Measurements from ENCODE around the gene RPA1. TPM values are rescaled to one million over a fixed set of nuclear protein-coding genes. Genes with fewer than 3 reads are reported as not detected.

RPA1 gene
- total and polyA plus RNA-seq, 8 donors = 10.3 to 57.5 (median 23.8) TPM

DNA sequence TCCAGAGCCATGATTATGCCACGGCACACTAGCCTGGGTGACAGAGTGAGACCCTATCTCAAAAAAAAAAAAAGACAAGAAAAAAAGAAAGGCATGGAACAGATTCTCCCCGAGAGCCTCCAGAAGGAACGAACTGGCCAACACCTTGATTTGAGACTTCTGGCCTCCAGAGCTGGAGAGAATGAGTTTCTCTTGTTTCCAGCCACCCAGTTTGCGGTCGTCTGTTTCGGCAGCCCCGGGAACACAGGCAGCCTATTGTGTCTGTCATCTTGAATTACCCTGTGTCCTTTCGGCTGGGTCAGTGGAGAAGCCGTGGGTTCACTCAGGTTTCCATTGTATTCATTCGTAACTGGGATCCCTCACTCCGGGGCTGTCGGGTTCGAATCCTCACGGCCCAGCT, 83.9 kb downstream of the RPA1 start:
- peaks cover 0 to 90% (median 29%) of the 10 kb centered on the region in 3 donors for H3K27me3 ChIP-seq
- H3K4me3 ChIP-seq = no peak overlapping the region
- H3K36me3 ChIP-seq = no peaks in the 10 kb centered on the region
- intact Hi-C loops (cut with DNase I; ENCODE audit: low total_unique reads) = no loop called here
- no peak overlapping the region for H3K27ac ChIP-seq
- 83 to 89% (median 88%) methylated on average over 14 of the region's 14 CpGs for WGBS, 5 donors
- no peak for DNase-seq
- H3K4me1 ChIP-seq = peaks cover under 1 to 4% (median 2%) of the 10 kb centered on the region in 4 donors
- no peaks in the 10 kb centered on the region for H3K9me3 ChIP-seq
- no peak for TF ChIP-seq POLR2AphosphoS5 (IDR thresholded peaks at IDR 0.05)
- TF ChIP-seq, protein P1, sequence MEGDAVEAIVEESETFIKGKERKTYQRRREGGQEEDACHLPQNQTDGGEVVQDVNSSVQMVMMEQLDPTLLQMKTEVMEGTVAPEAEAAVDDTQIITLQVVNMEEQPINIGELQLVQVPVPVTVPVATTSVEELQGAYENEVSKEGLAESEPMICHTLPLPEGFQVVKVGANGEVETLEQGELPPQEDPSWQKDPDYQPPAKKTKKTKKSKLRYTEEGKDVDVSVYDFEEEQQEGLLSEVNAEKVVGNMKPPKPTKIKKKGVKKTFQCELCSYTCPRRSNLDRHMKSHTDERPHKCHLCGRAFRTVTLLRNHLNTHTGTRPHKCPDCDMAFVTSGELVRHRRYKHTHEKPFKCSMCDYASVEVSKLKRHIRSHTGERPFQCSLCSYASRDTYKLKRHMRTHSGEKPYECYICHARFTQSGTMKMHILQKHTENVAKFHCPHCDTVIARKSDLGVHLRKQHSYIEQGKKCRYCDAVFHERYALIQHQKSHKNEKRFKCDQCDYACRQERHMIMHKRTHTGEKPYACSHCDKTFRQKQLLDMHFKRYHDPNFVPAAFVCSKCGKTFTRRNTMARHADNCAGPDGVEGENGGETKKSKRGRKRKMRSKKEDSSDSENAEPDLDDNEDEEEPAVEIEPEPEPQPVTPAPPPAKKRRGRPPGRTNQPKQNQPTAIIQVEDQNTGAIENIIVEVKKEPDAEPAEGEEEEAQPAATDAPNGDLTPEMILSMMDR (IDR thresholded peaks at IDR 0.05) = no peak
- TF ChIP-seq POLR2A (IDR thresholded peaks at IDR 0.05) = no peak
- TF ChIP-seq EP300 (IDR thresholded peaks at IDR 0.05) = no peak

DNA sequence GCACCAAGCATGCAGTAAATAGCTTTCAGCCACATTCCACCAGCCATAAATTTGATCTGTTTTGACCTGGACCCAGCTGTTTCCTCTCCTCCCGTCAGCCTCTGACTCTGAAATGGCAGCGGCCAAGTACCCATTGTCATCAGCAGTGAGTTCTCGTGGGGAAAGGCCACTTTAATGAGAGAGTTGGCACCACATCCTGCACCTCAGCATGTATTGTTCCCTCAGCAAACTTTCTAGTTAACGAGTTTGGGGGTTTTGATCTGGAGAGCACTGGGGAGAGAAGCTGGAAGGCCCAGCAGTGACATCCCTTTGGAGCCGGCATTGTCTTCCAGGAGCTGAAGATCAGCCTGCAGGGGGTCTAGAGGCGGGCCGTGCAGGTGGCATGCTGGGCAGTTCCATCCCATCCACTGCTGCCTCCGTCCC, 84.9 kb downstream of the RPA1 start:
- Histone ChIP-seq H3K36me3 (no peaks in the 10 kb centered on the region), H3K27ac (no peak overlapping the region), H3K9me3 (no peaks in the 10 kb centered on the region), H3K4me3 (no peak overlapping the region), H3K4me1 (no peaks in the 10 kb centered on the region), H3K27me3 (peaks cover 0 to 80% (median 27%) of the 10 kb centered on the region in 3 donors)
- TF ChIP-seq, protein P1 (IDR thresholded peaks at IDR 0.05) = no peak
- TF ChIP-seq POLR2AphosphoS5 (IDR thresholded peaks at IDR 0.05) (no peak), EP300 (IDR thresholded peaks at IDR 0.05) (no peak), POLR2A (IDR thresholded peaks at IDR 0.05) (no peak)
- DNase-seq = peak in 1 of 2 donors; percentile 42
- intact Hi-C loops (cut with DNase I; ENCODE audit: low total_unique reads) = no loop called here
- WGBS, 5 donors = 51 to 66% (median 64%) methylated on average over 8 of the region's 8 CpGs

DNA sequence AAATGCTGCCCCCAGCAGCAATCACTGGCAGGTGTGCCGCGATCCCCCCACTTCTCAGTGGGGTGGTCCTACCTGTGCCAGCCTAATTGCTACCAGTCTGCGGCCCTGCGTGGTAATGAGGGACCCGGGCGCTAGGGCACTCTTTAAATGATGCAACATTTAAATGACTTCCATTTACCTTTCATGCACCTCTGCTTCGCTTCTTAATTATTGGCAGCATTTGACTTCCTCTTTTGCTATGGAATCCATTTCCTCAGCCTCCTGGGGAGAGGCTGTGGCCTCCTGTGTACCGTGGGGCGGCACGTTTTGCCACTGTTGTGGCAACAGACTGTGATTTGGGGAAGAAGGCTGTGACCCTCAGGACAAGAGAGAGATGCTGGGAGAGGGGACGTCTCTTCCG, 86.1 kb downstream of the RPA1 start:
- Histone ChIP-seq H3K4me3 (no peak overlapping the region), H3K9me3 (no peaks in the 10 kb centered on the region), H3K36me3 (no peaks in the 10 kb centered on the region), H3K27me3 (peaks cover 0 to 68% (median 20%) of the 10 kb centered on the region in 3 donors), H3K4me1 (no peaks in the 10 kb centered on the region), H3K27ac (no peak overlapping the region)
- no peak for DNase-seq
- WGBS, 5 donors = 69 to 76% (median 73%) methylated on average over 12 of the region's 12 CpGs
- TF ChIP-seq EP300 (IDR thresholded peaks at IDR 0.05) (no peak), POLR2AphosphoS5 (IDR thresholded peaks at IDR 0.05) (no peak), POLR2A (IDR thresholded peaks at IDR 0.05) (no peak)
- TF ChIP-seq, protein P1 (IDR thresholded peaks at IDR 0.05) = no peak
- intact Hi-C loops (cut with DNase I; ENCODE audit: low total_unique reads) = no loop called here

DNA sequence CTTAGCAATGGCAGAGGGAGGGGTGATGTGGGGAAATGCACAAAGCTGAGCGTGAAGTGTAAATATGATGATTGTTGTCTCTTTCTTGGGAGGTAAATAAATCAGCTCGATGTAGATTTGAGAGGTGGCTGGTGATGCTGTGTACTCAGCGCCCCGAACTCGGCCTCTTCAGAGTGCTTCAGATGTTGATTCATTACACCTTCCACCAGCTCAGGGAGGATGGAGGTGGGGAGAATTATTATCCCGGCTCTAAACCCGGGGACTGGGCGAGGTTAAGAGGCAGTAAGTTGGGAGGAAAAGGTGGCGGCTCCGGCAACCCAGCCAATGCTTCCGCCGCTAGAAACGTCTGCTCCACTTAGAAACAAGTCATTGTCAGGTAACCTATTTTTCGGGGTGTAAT, 86.5 kb downstream of the RPA1 start:
- Histone ChIP-seq H3K4me3 (no peak overlapping the region), H3K4me1 (no peaks in the 10 kb centered on the region), H3K27me3 (peaks cover 0 to 64% (median 20%) of the 10 kb centered on the region in 3 donors), H3K36me3 (no peaks in the 10 kb centered on the region), H3K9me3 (no peaks in the 10 kb centered on the region), H3K27ac (no peak overlapping the region)
- DNase-seq = no peak
- intact Hi-C loops (cut with DNase I; ENCODE audit: low total_unique reads) = no loop called here
- TF ChIP-seq EP300 (IDR thresholded peaks at IDR 0.05) = no peak
- no peak for TF ChIP-seq POLR2AphosphoS5 (IDR thresholded peaks at IDR 0.05)
- TF ChIP-seq, protein P1 (IDR thresholded peaks at IDR 0.05) = no peak
- no peak for TF ChIP-seq POLR2A (IDR thresholded peaks at IDR 0.05)
- 42 to 61% (median 52%) methylated on average over 14 of the region's 14 CpGs for WGBS, 5 donors
